SK-N-SH (cell line): Measurements from ENCODE around the gene OPCML. TPM values are rescaled to one million over a fixed set of nuclear protein-coding genes. Genes with fewer than 3 reads are reported as not detected.

Experiments
- CTCF ChIA-PET: fragments of 300-600, 350-600 bp; formaldehyde crosslinking; extraction: SDS; loops from one replicate; lab custom pipeline; 2021; lab: Yijun Ruan, JAX
- POLR2A ChIA-PET: fragments of 350-600 bp; sonication (Branson Sonifier 250); formaldehyde crosslinking; extraction: SDS; loops from one replicate; lab custom pipeline; 2020; ENCODE audit warnings: antibody characterized with exemption, inconsistent platforms; lab: Yijun Ruan, JAX
- DNase-seq: peaks from one replicate; pipeline ENCODE4 v3.0.0; 2012
- H2AFZ ChIP-seq: fragments of 200-600 bp; sonication (generic); 2 replicates; pipeline ENCODE4 v1.8.1; 2016; ENCODE audit warnings: antibody characterized with exemption, mild to moderate bottlenecking, low read depth
- H3F3A ChIP-seq: fragments of 200-600 bp; sonication (generic); replicated peaks from 2 replicates; pipeline ENCODE3; 2016; ENCODE audit warnings: antibody characterized with exemption, mild to moderate bottlenecking; ENCODE audit not compliant: insufficient read depth
- H3K27ac ChIP-seq, 2 experiments: fragments of 200-500 bp in 1 of 2; fragments of 200-600 bp in 1 of 2; sonication (Bioruptor generic) in 1 of 2; sonication (generic), shearing (Covaris generic) in 1 of 2; 2 replicates each; pipeline versions ENCODE4 v1.5.1 to v1.6.1; 2014 to 2016; ENCODE audit warnings: low read depth in 2 of 2, inconsistent platforms in 1 of 2, low read length in 1 of 2, mild to moderate bottlenecking in 1 of 2, mixed read lengths in 1 of 2
- H3K27me3 ChIP-seq: fragments of 200-600 bp; sonication (generic), shearing (Covaris generic); 2 replicates; pipeline ENCODE4 v1.6.1; 2016; ENCODE audit warnings: mixed run types; ENCODE audit not compliant: insufficient read depth
- H3K36me3 ChIP-seq, 2 experiments: fragments of 200-500 bp in 1 of 2; fragments of 200-600 bp in 1 of 2; sonication (Bioruptor generic) in 1 of 2; sonication (generic) in 1 of 2; replicated peaks in 1 of 2; 2 replicates each; pipeline versions ENCODE3 to v1.5.1; 2014 to 2016; ENCODE audit warnings: low read length in 1 of 2, mild to moderate bottlenecking in 1 of 2; ENCODE audit not compliant: insufficient read depth in 2 of 2, control insufficient read depth in 1 of 2
- H3K4me1 ChIP-seq, 2 experiments: fragments of 200-500 bp in 1 of 2; fragments of 200-600 bp in 1 of 2; sonication (Bioruptor generic) in 1 of 2; sonication (generic), shearing (Covaris generic) in 1 of 2; 2 replicates each; pipeline versions ENCODE4 v1.5.1 to v1.6.1; 2014 to 2016; ENCODE audit warnings: low read depth in 1 of 2, low read length in 1 of 2, mixed run types in 1 of 2; ENCODE audit not compliant: insufficient read depth in 2 of 2, control insufficient read depth in 1 of 2
- H3K4me2 ChIP-seq: fragments of 200-600 bp; sonication (generic), shearing (Covaris generic); 2 replicates; pipeline ENCODE4 v1.6.1; 2017; ENCODE audit warnings: mixed run types
- H3K4me3 ChIP-seq, 2 experiments: fragments of 200-500 bp in 1 of 2; fragments of 200-600 bp in 1 of 2; sonication (Bioruptor generic) in 1 of 2; sonication (generic), shearing (Covaris generic) in 1 of 2; 2 replicates each; pipeline versions ENCODE4 v1.5.1 to v1.8.1; 2014 to 2016; ENCODE audit warnings: low read depth in 2 of 2, inconsistent platforms in 1 of 2, low read length in 1 of 2, mild to moderate bottlenecking in 1 of 2, mixed read lengths in 1 of 2, moderate library complexity in 1 of 2
- H3K79me2 ChIP-seq: fragments of 200-600 bp; sonication (generic); 2 replicates; pipeline ENCODE4 v1.8.1; 2017; ENCODE audit warnings: mild to moderate bottlenecking; ENCODE audit not compliant: insufficient read depth
- H3K9ac ChIP-seq: fragments of 200-600 bp; sonication (generic); 2 replicates; pipeline ENCODE4 v1.6.1; 2017; ENCODE audit warnings: mixed run types
- H3K9me2 ChIP-seq: fragments of 200-600 bp; sonication (generic); 2 replicates; pipeline ENCODE4 v1.6.1; 2017; ENCODE audit warnings: mixed run types
- H3K9me3 ChIP-seq: fragments of 200-600 bp; sonication (generic); 2 replicates; pipeline ENCODE4 v1.6.1; 2017; ENCODE audit warnings: mixed run types, mild to moderate bottlenecking, moderate library complexity
- H4K20me1 ChIP-seq: fragments of 200-600 bp; sonication (generic); 2 replicates; pipeline ENCODE4 v1.6.1; 2017; ENCODE audit warnings: mild to moderate bottlenecking, mixed run types; ENCODE audit not compliant: insufficient read depth
- CHD2 ChIP-seq: fragments of 150-350 bp; IDR thresholded peaks from 2 replicates; pipeline ENCODE4 v1.6.1; 2018; ENCODE audit warnings: low read length; ENCODE audit not compliant: partially characterized antibody
- CTCF ChIP-seq: fragments of 200-600 bp; sonication (generic); IDR thresholded peaks from 2 replicates; pipeline ENCODE4 v1.6.1; 2017; ENCODE audit warnings: antibody characterized with exemption, mild to moderate bottlenecking, moderate library complexity
- ELF1 ChIP-seq: IDR thresholded peaks from 2 replicates; pipeline ENCODE4 v1.4.0; 2012
- EP300 ChIP-seq, 2 experiments: IDR thresholded peaks; 2 replicates each; pipeline versions ENCODE4 v1.4.0 to v1.6.1; 2012; ENCODE audit warnings: borderline replicate concordance in 1 of 2, low read depth in 1 of 2, low read length in 1 of 2
- EZH2phosphoT487 ChIP-seq: fragments of 200-600 bp; sonication (generic); IDR thresholded peaks from 2 replicates; pipeline ENCODE4 v1.6.1; 2017; ENCODE audit warnings: low read depth, mixed run types, mild to moderate bottlenecking, antibody characterized with exemption, moderate library complexity, borderline replicate concordance
- FOXM1 ChIP-seq: IDR thresholded peaks from 2 replicates; pipeline ENCODE4 v1.4.0; 2012; ENCODE audit warnings: low read depth, mild to moderate bottlenecking
- GATA2 ChIP-seq: sonication (generic); formaldehyde crosslinking; IDR thresholded peaks from 2 replicates; pipeline ENCODE4 v1.5.0; 2020; ENCODE audit warnings: mild to moderate bottlenecking, missing genetic modification reagents
- IRF3 ChIP-seq: fragments of 150-350 bp; IDR thresholded peaks from 2 replicates; pipeline ENCODE4 v1.6.1; 2016; ENCODE audit warnings: mild to moderate bottlenecking, low read depth, low read length
- MAX ChIP-seq: IDR thresholded peaks from 2 replicates; pipeline ENCODE4 v1.4.0; 2012; ENCODE audit warnings: low read depth
- MXI1 ChIP-seq: IDR thresholded peaks from 2 replicates; pipeline ENCODE4 v1.6.1; 2012; ENCODE audit warnings: mild to moderate bottlenecking, low read depth, low read length, improper control_type of control experiment
- NRF1 ChIP-seq: IDR thresholded peaks from 2 replicates; pipeline ENCODE4 v1.6.1; 2012; ENCODE audit warnings: low read depth, mild to moderate bottlenecking, low read length
- PBX3 ChIP-seq: IDR thresholded peaks from 2 replicates; pipeline ENCODE4; 2012
- POLR2AphosphoS5 ChIP-seq: IDR thresholded peaks from 2 replicates; pipeline ENCODE4 v1.6.1; 2012; ENCODE audit warnings: low read depth, low read length
- RCOR1 ChIP-seq: fragments of 150-350 bp; IDR thresholded peaks from 2 replicates; pipeline ENCODE4 v1.6.1; 2017; ENCODE audit warnings: antibody characterized with exemption, low read length
- RFX5 ChIP-seq: IDR thresholded peaks from 2 replicates; pipeline ENCODE4 v1.6.1; 2012; ENCODE audit warnings: mild to moderate bottlenecking, improper control_type of control experiment, low read length
- SIN3A ChIP-seq: IDR thresholded peaks from 2 replicates; pipeline ENCODE4 v1.6.1; 2012; ENCODE audit warnings: low read depth, mild to moderate bottlenecking, low read length, moderate library complexity, borderline replicate concordance
- TAF1 ChIP-seq: IDR thresholded peaks from 2 replicates; pipeline ENCODE4 v1.6.1; 2012; ENCODE audit warnings: low read depth, mild to moderate bottlenecking, low read length, moderate library complexity, borderline replicate concordance
- USF2 ChIP-seq: fragments of 150-350 bp; IDR thresholded peaks from 2 replicates; pipeline ENCODE4 v1.6.1; 2017; ENCODE audit warnings: antibody characterized with exemption, low read length, low read depth, borderline replicate concordance
- YY1 ChIP-seq: IDR thresholded peaks from 2 replicates; pipeline ENCODE4 v1.4.0; 2012; ENCODE audit warnings: low read depth, mild to moderate bottlenecking
- ZBTB33 ChIP-seq: IDR thresholded peaks from 2 replicates; pipeline ENCODE4 v1.4.0; 2012; ENCODE audit warnings: low read depth, borderline replicate concordance
- WGBS: methylation state at CpG from one replicate; pipeline ENCODE4 v1.1.6; 2017; ENCODE audit warnings: low lambda C conversion rate; 5-methylcytosine and 5-hydroxymethylcytosine counted together
- polyA plus RNA-seq, 3 experiments: library from polyadenylated mRNA; depleted of rRNA; stranded (reverse); fragments of >200 nt; gene quantifications; 2 replicates each; pipeline ENCODE4 v1.2.3, GENCODE V29; 2012

The OPCML gene
- polyA plus RNA-seq, 1 of the 3 experiments (the other 2 are of a cell fraction), result not detected

- 6% methylated on average over 9 of the region's 9 CpGs for WGBS
- no peaks in the 10 kb centered on the region for H3K36me3 ChIP-seq
- ChIA-PET CTCF (no interaction called here), POLR2A (no interaction called here)
- H3K79me2 ChIP-seq, result no peaks in the 10 kb centered on the region
- H3K9me2 ChIP-seq, result no peaks in the 10 kb centered on the region
- no peak overlapping the region for H3K27ac ChIP-seq
- H3F3A ChIP-seq, result no peaks in the 10 kb centered on the region
- H3K9me3 ChIP-seq, result no peaks in the 10 kb centered on the region
- no peaks in the 10 kb centered on the region for H3K27me3 ChIP-seq
- H3K4me3 ChIP-seq, result no peak overlapping the region
- no peaks in the 10 kb centered on the region for H4K20me1 ChIP-seq
- DNase-seq, result peak; percentile 50
- peak in 1 of 2 experiments; percentile 46; a peak in 1 of 4 replicates for TF ChIP-seq EP300 (IDR thresholded peaks at IDR 0.05; ENCODE audit: borderline replicate concordance in 1 of 2, low read depth in 1 of 2, low read length in 1 of 2)
- TF ChIP-seq NRF1, result no peak
- TF ChIP-seq RCOR1, result peak; percentile 79
- peak; percentile 78 for TF ChIP-seq GATA2
- TF ChIP-seq POLR2AphosphoS5, result no peak
- peak; percentile 9 for TF ChIP-seq CHD2
- no peak for TF ChIP-seq TAF1
- TF ChIP-seq USF2, result no peak
- no peak for TF ChIP-seq PBX3
- TF ChIP-seq ZBTB33, result no peak
- TF ChIP-seq ELF1, result no peak
- no peak for TF ChIP-seq SIN3A
- no peak for TF ChIP-seq MAX
- no peak for TF ChIP-seq FOXM1
- no peak for TF ChIP-seq YY1
- TF ChIP-seq MXI1, result no peak
- TF ChIP-seq CTCF, result no peak
- no peak for TF ChIP-seq EZH2phosphoT487
- no peak for TF ChIP-seq IRF3
- TF ChIP-seq RFX5, result no peak
- no peak overlapping the region for H3K9ac ChIP-seq
- H2AFZ ChIP-seq, result no peak overlapping the region
- no peak overlapping the region for H3K4me2 ChIP-seq
- peaks cover 0 to 11% of the 10 kb centered on the region in 2 experiments; a peak in 2 of 4 replicates for H3K4me1 ChIP-seq
These were observed 297.4 kb downstream of the OPCML start for GRCh38 chr11:133234883-133235282.
